Stimulated activated memory B cell treated with anti-CD40 and anti-IgM and Interleukin-4, amounts not matched to agents 10 μg/mL and 1 μg/mL and 100 μg/mL, for 72 hours (primary cell): ENCODE results near the gene THY1.

ENCODE experiments used
- ATAC-seq: fragments of 150-1000 bp; cut with Tn5 transposase; 2 replicates; pipeline ENCODE4 v1.10.0; 2021
- H3K27ac Mint-ChIP-seq: one replicate; pipeline ENCODE4 v1.8.0; 2022; ENCODE audit warnings: mild to moderate bottlenecking, mixed read lengths
- H3K27me3 Mint-ChIP-seq: one replicate; pipeline ENCODE4 v1.8.0; 2022; ENCODE audit warnings: mixed read lengths
- H3K36me3 Mint-ChIP-seq: one replicate; pipeline ENCODE4 v1.8.0; 2022; ENCODE audit warnings: mixed read lengths
- H3K4me1 Mint-ChIP-seq: one replicate; pipeline ENCODE4 v1.8.0; 2022; ENCODE audit warnings: mixed read lengths
- H3K4me3 Mint-ChIP-seq: one replicate; pipeline ENCODE4 v1.8.0; 2022; ENCODE audit warnings: mild to moderate bottlenecking, moderate library complexity, mixed read lengths
- H3K9me3 Mint-ChIP-seq: one replicate; pipeline ENCODE4 v1.8.0; 2022; ENCODE audit warnings: mixed read lengths

Gene THY1

DNA sequence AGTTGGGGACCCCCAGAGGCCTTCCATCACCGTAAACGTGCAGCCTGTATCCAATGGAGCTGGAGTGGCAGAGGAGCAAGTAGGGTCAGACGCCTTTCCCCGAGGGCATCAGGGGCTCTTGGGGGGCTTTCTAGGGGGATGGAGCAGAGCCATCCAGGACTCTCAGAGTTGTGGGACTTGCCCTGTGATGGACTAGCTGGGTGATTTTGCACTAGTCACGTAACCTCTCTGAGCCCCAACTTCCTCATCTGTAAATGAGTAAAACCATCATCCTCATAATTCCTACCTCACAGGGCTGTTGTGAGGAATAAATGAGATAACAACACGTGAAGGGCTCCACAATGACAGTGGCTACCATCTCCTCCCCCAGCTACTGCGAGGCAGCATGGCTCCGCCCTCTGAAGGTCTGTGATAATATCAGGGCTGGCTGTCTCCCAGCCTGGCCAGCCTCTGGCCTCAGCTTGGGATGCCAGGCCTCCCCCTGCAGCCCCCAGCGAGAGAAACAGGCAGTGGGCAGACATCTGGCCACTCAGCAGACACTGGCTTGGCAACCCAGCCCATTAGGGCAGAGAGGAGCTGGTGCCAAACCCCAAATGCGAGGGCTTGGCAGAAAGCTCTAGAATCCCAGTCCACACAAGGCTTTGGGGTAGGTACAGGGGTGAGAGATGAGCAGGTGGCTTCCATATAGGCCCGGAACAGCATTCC is 48.2 kb downstream of the THY1 start:
- Mint-ChIP-seq H3K9me3 (no peaks in the 10 kb centered on the region), H3K36me3 (no peaks in the 10 kb centered on the region), H3K27me3 (peaks cover 55% of the 10 kb centered on the region), H3K4me1 (no peaks in the 10 kb centered on the region), H3K4me3 (no peak overlapping the region), H3K27ac (no peak overlapping the region)
- ATAC-seq, result no peak

DNA sequence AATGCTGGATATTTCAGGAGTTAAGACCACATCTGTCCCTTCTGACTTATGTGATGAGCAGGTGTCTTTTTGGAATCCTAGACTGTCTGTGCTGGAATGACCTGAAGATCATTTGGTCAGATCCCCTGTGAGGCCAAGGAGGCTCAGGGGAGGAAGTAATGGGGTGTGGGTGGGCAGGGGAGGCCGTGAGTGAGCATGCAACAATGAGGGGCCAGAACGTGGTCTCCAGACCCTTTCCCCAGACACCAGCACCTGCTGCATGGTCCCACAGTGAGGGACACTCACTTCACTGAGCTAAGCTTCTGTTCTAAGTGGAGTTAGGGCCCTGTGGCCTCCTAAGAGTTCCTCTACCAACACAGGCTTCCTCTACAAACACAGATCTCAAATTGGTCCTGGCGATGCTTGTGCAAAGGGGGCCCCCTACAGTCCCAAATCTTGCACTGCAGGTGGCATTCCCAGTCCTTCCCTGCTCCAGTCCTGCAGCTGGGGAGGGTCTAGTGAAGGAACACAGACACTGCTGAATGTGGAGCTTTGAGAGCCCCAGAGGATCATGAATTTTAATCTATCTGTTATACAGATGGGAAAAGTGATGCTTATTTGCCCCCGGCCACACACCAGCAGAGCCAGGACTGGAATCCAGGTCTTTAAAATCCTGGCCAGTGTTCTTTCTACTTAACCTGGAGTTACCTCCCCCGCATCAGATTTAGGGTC is 48.9 kb downstream of the THY1 start:
- no peaks in the 10 kb centered on the region for H3K36me3 Mint-ChIP-seq
- no peaks in the 10 kb centered on the region for H3K4me1 Mint-ChIP-seq
- H3K4me3 Mint-ChIP-seq, result no peak overlapping the region
- no peak overlapping the region for H3K27ac Mint-ChIP-seq
- no peak for ATAC-seq
- no peaks in the 10 kb centered on the region for H3K9me3 Mint-ChIP-seq
- peaks cover 62% of the 10 kb centered on the region for H3K27me3 Mint-ChIP-seq

DNA sequence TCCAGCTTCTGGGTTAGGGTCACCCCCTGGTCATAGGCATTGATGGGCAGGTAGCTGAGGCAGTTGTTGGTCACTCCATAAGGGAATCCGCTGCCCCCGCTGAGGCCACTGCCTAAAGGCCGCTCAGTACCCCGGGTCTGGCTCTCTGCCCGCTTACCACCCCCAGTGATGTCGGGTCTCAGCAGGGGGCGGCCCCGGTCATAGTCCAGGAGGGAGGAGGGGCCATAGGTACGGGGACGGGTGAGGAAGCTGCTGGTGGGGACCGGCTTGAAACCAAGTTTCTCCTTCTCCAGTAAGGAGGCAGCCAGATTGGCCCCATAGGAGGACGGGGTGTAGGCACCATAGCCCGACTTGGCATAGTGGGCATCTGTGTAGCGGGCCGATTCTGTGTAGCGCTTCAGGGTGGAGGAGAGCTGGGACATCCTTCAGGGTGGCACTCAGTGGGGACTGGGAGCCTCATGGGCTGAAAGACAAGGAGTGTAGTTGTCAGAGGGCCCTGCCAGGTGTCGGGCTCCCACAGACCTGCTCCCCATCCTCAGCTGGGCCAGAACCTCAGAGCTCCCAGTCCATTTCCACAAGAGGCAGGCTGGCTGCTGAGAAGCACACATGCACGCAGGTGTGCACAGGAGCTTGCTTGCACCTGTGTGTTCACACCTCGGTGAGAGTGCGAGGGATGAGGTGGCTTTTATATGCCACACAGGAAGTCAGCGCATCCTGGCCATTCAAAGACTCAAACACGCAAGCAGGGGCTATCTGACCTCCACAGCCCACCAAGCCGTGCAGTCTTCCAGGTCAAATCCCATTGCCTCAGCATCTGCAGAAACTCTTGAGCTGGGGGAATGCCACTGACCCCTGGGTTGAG is 49.7 kb downstream of the THY1 start:
- H3K4me3 Mint-ChIP-seq, result no peak overlapping the region

DNA sequence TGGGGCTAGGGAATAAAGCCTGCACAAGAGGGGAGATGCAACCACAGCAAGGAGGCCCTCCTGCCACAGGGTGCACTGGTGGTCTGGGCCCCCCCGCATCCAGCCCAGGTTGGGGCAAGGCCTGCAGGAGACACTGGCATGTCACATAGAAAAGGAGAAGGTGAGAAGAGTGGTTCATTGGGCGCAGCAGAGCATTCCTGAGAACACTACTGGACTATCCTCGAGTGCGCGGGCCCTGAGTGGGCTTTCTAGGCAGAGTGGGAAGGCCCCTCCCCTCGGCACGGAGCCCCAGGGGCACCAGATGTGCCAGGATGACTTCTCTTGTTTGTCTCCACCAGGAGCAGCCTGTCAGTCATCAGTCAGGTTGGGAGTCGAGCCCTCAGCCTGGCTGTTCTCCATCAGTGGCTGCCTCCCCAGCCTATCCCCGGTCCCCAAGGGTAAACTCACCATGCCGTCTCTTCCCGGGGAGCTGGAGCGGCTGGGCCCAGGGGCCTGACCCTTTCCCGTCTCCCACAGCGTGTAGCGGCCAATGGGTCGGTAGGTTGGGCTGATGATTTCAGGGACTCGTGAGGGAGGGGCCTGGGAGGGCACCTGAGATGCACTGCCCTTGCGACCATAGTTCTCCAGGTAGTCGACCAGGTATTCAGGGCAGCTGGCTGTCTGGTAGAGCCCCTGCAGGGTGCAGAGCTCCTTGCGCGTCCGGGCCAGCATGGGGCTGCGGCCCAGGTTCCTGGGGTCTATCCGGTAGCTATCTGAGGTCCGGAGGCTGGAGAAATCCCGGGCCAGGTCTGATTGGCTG is 50.5 kb downstream of the THY1 start:
- Mint-ChIP-seq H3K36me3 (no peaks in the 10 kb centered on the region), H3K27ac (no peak overlapping the region), H3K9me3 (no peaks in the 10 kb centered on the region), H3K4me3 (no peak overlapping the region), H3K4me1 (no peaks in the 10 kb centered on the region), H3K27me3 (peaks cover 78% of the 10 kb centered on the region)
- no peak for ATAC-seq

More for the DNA sequence above, 49.7 kb downstream of the THY1 start:
- Mint-ChIP-seq H3K9me3 (no peaks in the 10 kb centered on the region), H3K27ac (no peak overlapping the region), H3K36me3 (no peaks in the 10 kb centered on the region), H3K4me1 (no peaks in the 10 kb centered on the region), H3K27me3 (peaks cover 70% of the 10 kb centered on the region)
- no peak for ATAC-seq

DNA sequence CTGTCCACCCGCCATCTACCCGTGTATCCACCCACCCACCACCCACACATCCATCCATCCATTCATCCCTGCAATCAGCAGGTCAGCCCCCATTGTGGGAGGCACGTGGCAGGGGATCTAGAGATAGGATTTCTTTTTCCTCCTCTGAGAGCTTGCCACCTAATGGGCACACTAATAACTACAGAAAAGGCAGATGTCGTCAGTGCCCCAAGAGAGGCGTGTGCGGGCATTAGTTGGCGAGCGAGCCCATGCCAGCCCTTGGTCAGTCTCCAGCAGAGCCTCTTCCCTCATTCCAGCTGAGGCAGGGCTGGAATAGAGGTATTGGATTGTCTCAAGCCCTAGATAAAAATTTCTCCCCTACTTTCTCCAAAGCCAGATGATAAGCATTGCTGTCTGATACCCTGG is 51.2 kb downstream of the THY1 start:
- Mint-ChIP-seq H3K4me3 (no peak overlapping the region), H3K36me3 (no peaks in the 10 kb centered on the region), H3K27ac (no peak overlapping the region), H3K9me3 (no peaks in the 10 kb centered on the region), H3K27me3 (peaks cover 84% of the 10 kb centered on the region), H3K4me1 (no peaks in the 10 kb centered on the region)
- no peak for ATAC-seq

DNA sequence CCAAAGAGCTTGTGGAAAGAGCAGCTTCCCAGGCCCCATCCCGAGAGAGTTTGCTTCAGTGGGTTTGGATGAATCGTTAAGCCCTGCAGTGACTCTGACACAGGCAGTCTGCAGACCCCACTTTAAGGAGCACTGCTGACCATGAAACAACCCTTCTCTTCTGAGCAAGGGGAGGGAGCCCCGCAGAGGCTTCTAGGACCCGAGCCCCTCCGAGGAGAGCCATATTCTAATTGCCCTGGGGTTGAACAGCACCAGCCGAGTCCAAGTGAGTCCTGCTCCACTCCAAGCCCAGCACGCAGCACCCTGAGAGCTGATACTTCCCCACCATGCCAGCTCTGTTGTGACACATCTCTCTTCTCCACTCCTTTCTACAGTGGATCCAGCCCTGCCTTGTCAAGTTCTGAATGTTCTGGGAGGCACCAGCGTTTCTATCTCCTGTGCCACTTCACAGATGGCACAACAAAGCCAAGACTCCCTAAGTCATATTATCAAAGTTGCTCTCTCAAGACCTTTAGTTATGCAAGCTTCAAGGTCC is 51.8 kb downstream of the THY1 start:
- ATAC-seq, result no peak
- H3K4me3 Mint-ChIP-seq, result no peak overlapping the region

DNA sequence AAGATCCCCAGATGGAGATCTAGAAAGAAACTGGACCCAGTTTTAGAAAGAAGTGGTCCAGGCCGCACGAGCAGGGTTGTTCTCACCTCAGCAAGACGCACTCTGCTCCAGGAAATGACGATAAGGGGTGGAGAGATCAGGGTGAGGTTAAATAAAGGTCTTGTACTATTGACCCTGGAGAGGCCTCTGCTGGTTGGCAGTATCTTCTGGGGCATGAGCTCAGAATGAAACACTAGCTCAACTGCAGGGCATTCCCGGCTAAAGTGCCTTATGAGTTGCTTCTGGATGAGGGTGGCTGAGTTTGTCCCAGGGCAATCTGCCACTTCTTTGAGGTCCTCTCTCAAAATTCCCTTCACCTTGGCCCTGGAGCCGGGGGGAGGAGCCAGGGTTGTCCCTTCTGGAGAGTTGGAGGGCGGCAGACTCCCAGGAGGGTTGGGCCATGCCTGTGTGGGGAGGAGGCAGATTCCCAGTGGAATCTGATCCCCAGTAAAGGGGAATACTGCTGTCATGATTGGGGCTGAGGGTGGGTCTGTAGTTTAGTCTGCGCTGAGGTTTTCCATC is 52.4 kb downstream of the THY1 start:
- ATAC-seq, result no peak
- H3K9me3 Mint-ChIP-seq, result no peaks in the 10 kb centered on the region
- H3K27me3 Mint-ChIP-seq, result peaks cover 84% of the 10 kb centered on the region
- no peak overlapping the region for H3K4me3 Mint-ChIP-seq
- H3K36me3 Mint-ChIP-seq, result no peaks in the 10 kb centered on the region
- no peaks in the 10 kb centered on the region for H3K4me1 Mint-ChIP-seq
- H3K27ac Mint-ChIP-seq, result no peak overlapping the region

More for the DNA sequence above, 51.8 kb downstream of the THY1 start:
- Mint-ChIP-seq H3K9me3 (no peaks in the 10 kb centered on the region), H3K27ac (no peak overlapping the region), H3K27me3 (peaks cover 84% of the 10 kb centered on the region), H3K4me1 (no peaks in the 10 kb centered on the region), H3K36me3 (no peaks in the 10 kb centered on the region)

DNA sequence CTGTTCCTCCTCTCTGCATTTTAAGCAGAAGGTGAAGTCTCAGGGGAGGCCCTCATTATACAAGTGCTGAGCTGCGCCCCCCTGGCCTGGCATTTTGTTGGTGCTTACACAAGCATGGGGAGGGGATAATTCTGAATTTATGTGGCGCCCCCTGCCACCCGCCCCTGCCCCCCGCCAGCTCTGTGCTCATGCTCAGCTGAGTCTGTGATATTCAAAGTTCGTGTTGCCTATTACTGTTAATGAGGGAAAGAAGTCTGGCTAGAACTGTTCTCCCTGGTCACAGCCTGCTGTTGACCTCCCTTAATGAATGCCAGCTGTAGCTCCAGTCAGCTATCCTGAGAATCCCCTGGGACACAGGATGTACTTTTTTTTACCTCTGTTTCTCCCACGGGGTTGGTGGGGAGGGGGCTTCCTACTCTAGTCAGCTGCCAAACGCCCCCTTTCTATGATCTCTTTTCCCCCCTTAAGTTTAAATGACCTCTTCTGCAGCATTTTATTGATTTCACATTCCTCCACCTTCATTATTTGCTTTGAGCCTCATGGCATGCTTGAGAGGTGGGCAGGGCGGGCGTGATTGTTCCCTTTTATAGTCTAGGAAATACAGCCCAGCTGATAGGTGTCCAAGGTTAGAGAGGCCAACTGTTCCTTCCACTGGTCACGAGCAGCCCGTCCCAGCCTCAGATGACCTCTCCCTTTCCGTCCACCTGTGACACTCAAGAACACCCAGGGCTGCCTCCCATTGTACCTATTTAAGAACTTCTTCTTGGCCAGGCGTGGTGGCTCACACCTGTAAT is 53.6 kb downstream of the THY1 start:
- Mint-ChIP-seq H3K36me3 (no peaks in the 10 kb centered on the region), H3K4me1 (peaks cover 6% of the 10 kb centered on the region), H3K9me3 (no peaks in the 10 kb centered on the region), H3K27ac (no peak overlapping the region), H3K27me3 (peaks cover 93% of the 10 kb centered on the region), H3K4me3 (no peak overlapping the region)
- no peak for ATAC-seq

DNA sequence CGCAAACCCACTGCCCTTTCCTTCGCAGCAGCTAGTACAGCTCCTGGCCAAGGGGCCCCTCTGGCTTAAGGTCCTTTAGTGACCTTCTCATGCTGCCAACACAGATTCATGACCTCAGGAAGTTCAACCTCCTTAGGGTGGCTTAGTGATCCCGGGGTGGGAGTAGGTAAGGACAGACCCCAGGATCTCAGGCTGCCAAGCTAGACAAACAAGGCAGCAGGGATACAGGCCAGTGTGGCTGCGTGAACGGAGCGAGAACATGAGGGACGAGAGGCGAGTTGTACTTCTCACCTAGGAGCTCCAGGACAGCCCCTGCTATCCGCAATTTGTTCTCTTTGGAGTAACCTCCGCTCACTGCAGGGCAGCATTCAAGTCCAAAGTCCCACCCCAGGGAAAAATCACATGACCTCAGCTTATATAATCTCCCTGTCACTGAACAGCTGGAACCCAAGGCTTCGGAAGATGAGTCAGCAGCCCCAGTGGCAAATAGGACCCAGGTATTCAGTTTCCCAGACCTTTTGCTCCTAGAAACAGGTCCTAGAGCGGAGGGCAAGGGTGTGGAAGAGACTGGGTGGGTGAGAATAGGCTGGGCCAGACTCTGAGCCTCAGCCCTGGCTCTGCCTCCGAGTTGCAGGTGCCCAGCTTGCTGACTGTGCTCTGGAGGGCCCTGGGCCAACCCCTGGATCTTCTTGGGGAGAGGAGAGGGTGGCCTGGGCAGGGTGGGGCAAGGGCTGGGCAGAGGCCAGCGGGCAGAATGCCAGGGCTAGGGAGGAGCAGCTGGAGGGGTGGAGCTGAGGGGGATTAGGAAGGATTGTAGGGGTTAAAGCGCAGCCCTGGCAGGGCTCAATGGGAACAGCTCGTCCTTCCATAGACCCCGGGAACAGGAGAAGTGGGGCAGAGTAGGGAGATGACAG is 54.6 kb downstream of the THY1 start:
- H3K4me3 Mint-ChIP-seq, result no peak overlapping the region
- ATAC-seq, result no peak
- peaks cover 96% of the 10 kb centered on the region for H3K27me3 Mint-ChIP-seq
- peaks cover 9% of the 10 kb centered on the region for H3K4me1 Mint-ChIP-seq
- H3K27ac Mint-ChIP-seq, result no peak overlapping the region
- H3K36me3 Mint-ChIP-seq, result no peaks in the 10 kb centered on the region
- H3K9me3 Mint-ChIP-seq, result no peaks in the 10 kb centered on the region

DNA sequence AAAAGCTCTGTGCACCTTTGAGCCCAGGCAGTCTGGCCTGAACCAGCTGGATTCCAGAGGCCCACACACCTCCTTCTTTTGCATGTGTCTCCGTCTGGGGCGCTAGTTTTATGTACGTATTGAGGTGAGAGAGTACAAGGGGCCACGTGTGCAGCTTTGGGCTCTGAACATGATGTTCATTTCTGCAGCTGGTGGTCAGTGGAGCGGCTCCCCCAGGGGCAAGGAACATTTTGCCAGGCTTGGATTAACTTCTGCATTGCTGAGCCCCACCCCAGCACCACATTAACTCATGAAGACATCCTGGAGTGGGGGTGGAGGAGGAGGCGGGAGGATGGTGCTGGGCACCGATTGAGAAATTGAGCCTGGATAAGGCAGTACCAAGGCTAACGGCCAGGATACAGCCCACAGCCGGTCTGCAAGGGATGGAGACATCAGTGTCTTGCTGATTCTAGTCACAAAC is 55.3 kb downstream of the THY1 start:
- ATAC-seq, result no peak
- no peaks in the 10 kb centered on the region for H3K9me3 Mint-ChIP-seq
- peaks cover 96% of the 10 kb centered on the region for H3K27me3 Mint-ChIP-seq
- no peak overlapping the region for H3K27ac Mint-ChIP-seq
- H3K4me1 Mint-ChIP-seq, result peaks cover 13% of the 10 kb centered on the region
- no peak overlapping the region for H3K4me3 Mint-ChIP-seq
- no peaks in the 10 kb centered on the region for H3K36me3 Mint-ChIP-seq
